Fibroblast of skin of back (primary cell): Measurements from ENCODE around the gene AURKA. TPM values are rescaled to one million over a fixed set of nuclear protein-coding genes. Genes with fewer than 3 reads are reported as not detected.

ENCODE experiments used
- DNase-seq: peaks from one replicate; pipeline ENCODE4 v3.0.0-alpha.2; 2013
- polyA plus RNA-seq, 2 experiments: library from polyadenylated mRNA; unstranded; fragments of 120-200 nt; gene quantifications; one replicate each; pipeline ENCODE4 v1.2.1, GENCODE V29; 2013; ENCODE audit not compliant: insufficient read length in 2 of 2

AURKA gene
- 88.8 TPM for polyA plus RNA-seq (2013, experiment 1 of 2; ENCODE audit: insufficient read length)
- 10.6 TPM for polyA plus RNA-seq (2013, experiment 2 of 2; ENCODE audit: insufficient read length)

- DNase-seq: peak; percentile 99
Observed at GRCh38 chr20:56392132-56392880, at the start of gene AURKA, which contains the start of gene CSTF1. TSS of gene AURKA (minus strand) at chr20:56392215. CDS start at chr20:56388197, 4,018 bp downstream. TSS of gene CSTF1 (plus strand) at chr20:56392645. CDS start at chr20:56395553, 2,908 bp downstream.

- peak; percentile 32 for DNase-seq
Observed at GRCh38 chr20:56440346-56441007, 48.5 kb upstream of the AURKA start.

- DNase-seq: peak; percentile 99
Observed at GRCh38 chr20:56439771-56440291, 47.8 kb upstream of the AURKA start.

GRCh38 chr20:56438284-56438683, 46.3 kb upstream of the AURKA start:
- DNase-seq: no peak

GRCh38 chr20:56437196-56437960, 45.4 kb upstream of the AURKA start:
- DNase-seq: no peak

- peak; percentile 46 for DNase-seq
Observed at GRCh38 chr20:56433880-56434255, 41.9 kb upstream of the AURKA start.

- peak; percentile 56 for DNase-seq
Observed at GRCh38 chr20:56433221-56433879, 41.3 kb upstream of the AURKA start.

- DNase-seq: no peak
Observed at GRCh38 chr20:56431471-56431870, 39.5 kb upstream of the AURKA start.

- no peak for DNase-seq
Observed at GRCh38 chr20:56430957-56431356, 38.9 kb upstream of the AURKA start.

- DNase-seq: no peak
Observed at GRCh38 chr20:56430461-56430860, 38.4 kb upstream of the AURKA start.

GRCh38 chr20:56429941-56430340, 37.9 kb upstream of the AURKA start:
- DNase-seq: no peak

GRCh38 chr20:56429502-56429901, 37.5 kb upstream of the AURKA start:
- DNase-seq: peak; percentile 52

- DNase-seq: no peak
Observed at GRCh38 chr20:56428881-56429280, 36.9 kb upstream of the AURKA start.

- DNase-seq: no peak
Observed at GRCh38 chr20:56428410-56428809, 36.4 kb upstream of the AURKA start.

- DNase-seq: no peak
Observed at GRCh38 chr20:56427797-56428196, 35.8 kb upstream of the AURKA start.

GRCh38 chr20:56426926-56427325, 34.9 kb upstream of the AURKA start:
- no peak for DNase-seq

GRCh38 chr20:56426026-56426425, 34.0 kb upstream of the AURKA start:
- no peak for DNase-seq

- DNase-seq: no peak
Observed at GRCh38 chr20:56424931-56425330, 32.9 kb upstream of the AURKA start.

- DNase-seq: no peak
Observed at GRCh38 chr20:56423886-56424285, 31.9 kb upstream of the AURKA start.

- DNase-seq: no peak
Observed at GRCh38 chr20:56423211-56423610, 31.2 kb upstream of the AURKA start.

GRCh38 chr20:56422824-56423189, 30.8 kb upstream of the AURKA start:
- no peak for DNase-seq

- peak; percentile 85 for DNase-seq
Observed at GRCh38 chr20:56422076-56422823, 30.2 kb upstream of the AURKA start.
